OCI-M1 (cell line): Measurements from ENCODE around the gene HSPA1B.
"Not testable (repeated sequence)": the region's sequence is repeated elsewhere in the genome, so short reads cannot be mapped to it uniquely, and the experiment has no call there.

Source experiments
- DNase-seq: peaks from one replicate; lab custom pipeline; 2025; lab: John Stamatoyannopoulos, UW

HSPA1B gene

GRCh38 chr6:31859923-31860322, 32.4 kb downstream of the HSPA1B start:
- no peak for DNase-seq

- no peak for DNase-seq
Measured at GRCh38 chr6:31860349-31860748, 32.8 kb downstream of the HSPA1B start.

GRCh38 chr6:31861150-31861549, 33.6 kb downstream of the HSPA1B start:
- DNase-seq, result no peak

- no peak for DNase-seq
Measured at GRCh38 chr6:31861919-31862343, 34.4 kb downstream of the HSPA1B start.

GRCh38 chr6:31862344-31863235, 35.1 kb downstream of the HSPA1B start, which contains the start of gene NEU1:
NEU1 (minus strand) TSS chr6:31862821; CDS start chr6:31862776, 45 bp downstream.
- peak; percentile 100 for DNase-seq

- not testable (repeated sequence) for DNase-seq
Measured at GRCh38 chr6:31864123-31864562, 36.6 kb downstream of the HSPA1B start.

- no peak for DNase-seq
Measured at GRCh38 chr6:31864818-31865204, 37.3 kb downstream of the HSPA1B start.

- no peak for DNase-seq
Measured at GRCh38 chr6:31865205-31866118, 37.9 kb downstream of the HSPA1B start.

GRCh38 chr6:31868658-31868971, 41.1 kb downstream of the HSPA1B start:
- DNase-seq, result not testable (repeated sequence)

GRCh38 chr6:31869343-31869742, 41.8 kb downstream of the HSPA1B start:
- no peak for DNase-seq

GRCh38 chr6:31870385-31870921, 42.9 kb downstream of the HSPA1B start:
- DNase-seq, result no peak

GRCh38 chr6:31871046-31871659, 43.6 kb downstream of the HSPA1B start:
- no peak for DNase-seq

- no peak for DNase-seq
Measured at GRCh38 chr6:31874084-31874670, 46.6 kb downstream of the HSPA1B start.

- no peak for DNase-seq
Measured at GRCh38 chr6:31874836-31875572, 47.5 kb downstream of the HSPA1B start.

- DNase-seq, result no peak
Measured at GRCh38 chr6:31875877-31876276, 48.3 kb downstream of the HSPA1B start.

- DNase-seq, result no peak
Measured at GRCh38 chr6:31876357-31876756, 48.8 kb downstream of the HSPA1B start.

GRCh38 chr6:31877125-31877650, 49.6 kb downstream of the HSPA1B start:
- DNase-seq, result no peak

GRCh38 chr6:31877651-31878161, 50.2 kb downstream of the HSPA1B start:
- no peak for DNase-seq

GRCh38 chr6:31878222-31878621, 50.7 kb downstream of the HSPA1B start:
- no peak for DNase-seq

GRCh38 chr6:31878726-31879125, 51.2 kb downstream of the HSPA1B start, which contains the start of gene SLC44A4:
SLC44A4 (minus strand) TSS chr6:31878997; CDS start chr6:31878980, 17 bp downstream.
- no peak for DNase-seq
